GM12892 (cell line): ENCODE results near the gene GABRG3.

Experiments used
- POLR2A ChIP-seq: IDR thresholded peaks from 2 replicates; pipeline ENCODE4 v1.6.1; 2011; ENCODE audit warnings: low read depth, low read length, control low read depth
- POLR2AphosphoS5 ChIP-seq: IDR thresholded peaks from 2 replicates; pipeline ENCODE4 v1.6.1; 2011; ENCODE audit warnings: low read depth, low read length, control low read depth
- TAF1 ChIP-seq: IDR thresholded peaks from 2 replicates; pipeline ENCODE4 v1.6.1; 2011; ENCODE audit warnings: low read depth, mild to moderate bottlenecking, control low read depth, low read length, borderline replicate concordance

DNA sequence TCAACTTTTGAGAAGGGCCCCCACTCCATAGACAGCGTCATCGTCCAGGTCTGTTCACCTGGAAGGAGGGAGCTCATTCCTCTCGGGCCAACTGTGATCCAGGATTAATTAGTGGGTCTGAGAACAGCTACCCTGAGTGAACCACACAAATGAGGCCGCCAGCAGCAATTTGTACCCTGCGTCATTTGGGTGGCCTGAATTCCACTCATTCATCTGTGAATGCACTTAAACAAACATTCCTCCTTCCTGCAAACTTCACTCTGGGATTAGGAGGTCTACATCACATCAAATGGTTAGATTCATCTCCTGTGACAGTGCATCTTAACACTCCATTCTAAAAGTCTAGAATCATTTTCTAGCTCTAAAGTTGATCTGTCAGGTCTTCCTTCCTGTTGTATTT lies 201.8 kb downstream of the GABRG3 start:
- TF ChIP-seq POLR2A (no peak), POLR2AphosphoS5 (no peak), TAF1 (no peak)
